ENCODE data around the gene ZNF699. TPM values are rescaled to one million over a fixed set of nuclear protein-coding genes. Genes with fewer than 3 reads are reported as not detected.

The ZNF699 gene
- total and polyA plus RNA-seq, 2 of the 4 experiments (the other 2 are of a cell fraction): 1.3 to 7.3 TPM

- Histone ChIP-seq H3K9ac (ENCODE audit: low read depth, low read length) (peak overlapping the region; percentile 70), H3K56ac (ENCODE audit: extremely low read depth, insufficient read depth, low read length) (no peak overlapping the region), H3K4me1 (ENCODE audit: control insufficient read depth, insufficient read depth, low read length) (0 out of 2 replicates have a peak, but pooled peaks cover 2% of the 10 kb centered on the region), H2BK120ac (ENCODE audit: low read depth, low read length) (no peak overlapping the region), H2BK20ac (ENCODE audit: low read depth, low read length) (no peak overlapping the region), H3K9me3 (ENCODE audit: control insufficient read depth, insufficient read depth, low read length) (peaks cover 18% of the 10 kb centered on the region), H2BK5ac (ENCODE audit: low read depth, low read length, poor library complexity, severe bottlenecking) (no peak overlapping the region), H2AFZ (replicated peaks; ENCODE audit: low read length, poor library complexity) (peak overlapping the region; percentile 100), H3K36me3 (ENCODE audit: control insufficient read depth, insufficient read depth, low read length) (peaks cover 3% of the 10 kb centered on the region; the same call in 1 of the 2 replicates), H3K23ac (ENCODE audit: low read depth, low read length) (peak overlapping the region; percentile 74; the same call in 1 of the 2 replicates), H3K27me3 (ENCODE audit: control insufficient read depth, insufficient read depth, low read length) (no peaks in the 10 kb centered on the region), H2AK5ac (ENCODE audit: low read depth, low read length) (peak overlapping the region; percentile 82), H3K9me1 (ENCODE audit: insufficient read depth, low read length) (no peaks in the 10 kb centered on the region), H3K4me3 (ENCODE audit: insufficient read depth, low read depth, low read length) (peak overlapping the region; percentile 66), H3K79me1 (ENCODE audit: low read depth in 1 of 2, low read length in 2 of 2) (peaks cover 5 to 7% of the 10 kb centered on the region in 2 experiments; a peak in 3 of 4 replicates), H4K8ac (ENCODE audit: low read depth in 2 of 2, low read length in 2 of 2) (peak overlapping the region; percentile 84 to 92), H3K4ac (ENCODE audit: low read depth, low read length) (peak overlapping the region; percentile 82; the same call in 1 of the 2 replicates), H4K20me1 (ENCODE audit: insufficient read depth, low read length) (no peaks in the 10 kb centered on the region), H4K91ac (ENCODE audit: insufficient read depth, low read depth, low read length) (no peak overlapping the region; the same call in 1 of the 2 replicates), H3K18ac (ENCODE audit: low read depth, low read length) (no peak overlapping the region), H2BK15ac (ENCODE audit: low read depth, low read length) (no peak overlapping the region), H3K4me2 (ENCODE audit: low read depth, low read length) (peak overlapping the region; percentile 89), H3K14ac (replicated peaks; ENCODE audit: low read depth, low read length) (peak overlapping the region; percentile 85; the same call in 1 of the 2 replicates), H4K5ac (ENCODE audit: low read depth, low read length) (peak overlapping the region; percentile 50), H3K27ac (ENCODE audit: insufficient read depth, low read length) (peak overlapping the region; percentile 54), H2AK9ac (replicated peaks; ENCODE audit: low read depth, low read length, poor library complexity) (peak overlapping the region; percentile 96)
- in situ Hi-C loops (cut with MboI; ENCODE audit: low sequenced_read_pairs) (loop anchor here (10.0 kb wide), 1 partner anchor 470 kb away; no protein-coding TSS in a partner anchor), intact Hi-C loops (cut with micrococcal nuclease) (loop anchor here (1.0 kb wide), 1 partner anchor 15 kb away; the partner anchor contains the start of gene ZNF699), dilution Hi-C loops (cut with HindIII; ENCODE audit: low sequenced_read_pairs, unreplicated experiment) (no loop called here)
- 70% methylated on average over 2 of the region's 9 CpGs; no CpG with 5 or more reads in 1 of the 2 experiments for WGBS, 2 experiments (ENCODE audit: extremely low coverage in 2 of 2, insufficient read length in 1 of 2)
- POLR2A ChIA-PET (ENCODE audit: unreplicated experiment): no interaction called here
- ATAC-seq (ENCODE audit: low read depth) (no peak), DNase-seq (no peak)
- BruUV-seq (replicated peaks): no TSS peak
- CTCF ChIA-PET: no interaction called here
- TF ChIP-seq RFX5 (IDR thresholded peaks at IDR 0.05; ENCODE audit: low read depth, low read length) (no peak), NFE2L2 (IDR thresholded peaks at IDR 0.05; ENCODE audit: low read depth, low read length) (no peak), CTCF (conservative IDR thresholded peaks at IDR 0.05; ENCODE audit: low read depth, low read length) (no peak), ELK1 (IDR thresholded peaks at IDR 0.05; ENCODE audit: borderline replicate concordance, low read depth, low read length) (no peak), SMC3 (IDR thresholded peaks at IDR 0.05; ENCODE audit: low read depth, low read length) (no peak), USF2 (IDR thresholded peaks at IDR 0.05; ENCODE audit: low read depth, low read length) (no peak), BHLHE40 (IDR thresholded peaks at IDR 0.05; ENCODE audit: low read depth, low read length) (no peak), CEBPB (IDR thresholded peaks at IDR 0.05; ENCODE audit: low read depth, low read length) (no peak), POLR2A (IDR thresholded peaks at IDR 0.05; ENCODE audit: low read depth, low read length) (no peak), MAFK (IDR thresholded peaks at IDR 0.05; ENCODE audit: low read depth, low read length) (no peak), RCOR1 (IDR thresholded peaks at IDR 0.05; ENCODE audit: insufficient replicate concordance, low read length) (no peak), CHD1 (IDR thresholded peaks at IDR 0.05; ENCODE audit: low read depth, low read length) (no peak), MAZ (IDR thresholded peaks at IDR 0.05; ENCODE audit: borderline replicate concordance, low read depth, low read length) (no peak), RAD21 (IDR thresholded peaks at IDR 0.05; ENCODE audit: low read length) (no peak), FOS (IDR thresholded peaks at IDR 0.05; ENCODE audit: low read depth, low read length) (no peak)
Observed at GRCh38 chr19:9324584-9324962, 14.9 kb upstream of the ZNF699 start.
